H9 (cell line): Measurements from ENCODE around the gene CHGA. TPM values are rescaled to one million over a fixed set of nuclear protein-coding genes. Genes with fewer than 3 reads are reported as not detected.

Experiments
- DNase-seq: peaks from one replicate; pipeline ENCODE4 v3.0.0-alpha.2; 2017
- H2AFZ ChIP-seq: one replicate; pipeline ENCODE4 v1.6.1; 2013; ENCODE audit warnings: mild to moderate bottlenecking, low read length, control low read depth, moderate library complexity
- H2AK5ac ChIP-seq: 2 replicates; pipeline ENCODE4 v1.6.1; 2013; ENCODE audit warnings: low read length, control low read depth, mixed read lengths; ENCODE audit not compliant: insufficient read length
- H2BK120ac ChIP-seq: one replicate; pipeline ENCODE4 v1.6.1; 2013; ENCODE audit warnings: low read depth, mild to moderate bottlenecking, low read length, control low read depth, inconsistent platforms; ENCODE audit not compliant: poor library complexity, severe bottlenecking
- H2BK12ac ChIP-seq: 2 replicates; pipeline ENCODE4 v1.6.1; 2013; ENCODE audit warnings: low read length, control low read depth, mixed read lengths, low read depth; ENCODE audit not compliant: insufficient read length
- H2BK15ac ChIP-seq: 2 replicates; pipeline ENCODE4 v1.6.1; 2013; ENCODE audit warnings: low read depth, low read length, control low read depth
- H2BK20ac ChIP-seq: one replicate; pipeline ENCODE4 v1.6.1; 2013; ENCODE audit warnings: low read depth, mild to moderate bottlenecking, low read length, control low read depth, inconsistent platforms; ENCODE audit not compliant: poor library complexity, severe bottlenecking
- H2BK5ac ChIP-seq: 2 replicates; pipeline ENCODE4 v1.6.1; 2013; ENCODE audit warnings: low read length, control low read depth, mixed read lengths; ENCODE audit not compliant: insufficient read length
- H3K14ac ChIP-seq: 2 replicates; pipeline ENCODE4 v1.6.1; 2013; ENCODE audit warnings: low read length, control low read depth; ENCODE audit not compliant: insufficient read depth
- H3K18ac ChIP-seq: 2 replicates; pipeline ENCODE4 v1.6.1; 2013; ENCODE audit warnings: low read depth, mild to moderate bottlenecking, mixed read lengths, low read length, control low read depth; ENCODE audit not compliant: insufficient read length
- H3K23ac ChIP-seq: 2 replicates; pipeline ENCODE4 v1.6.1; 2013; ENCODE audit warnings: low read length, control low read depth, mixed read lengths, low read depth; ENCODE audit not compliant: insufficient read length
- H3K23me2 ChIP-seq: 2 replicates; pipeline ENCODE4 v1.6.1; 2013; ENCODE audit warnings: low read depth, mild to moderate bottlenecking, mixed read lengths, low read length, control low read depth; ENCODE audit not compliant: insufficient read length, poor library complexity, severe bottlenecking
- H3K27ac ChIP-seq: 2 replicates; pipeline ENCODE4 v1.5.1; 2013; ENCODE audit warnings: low read length, control low read depth, mixed read lengths, low read depth; ENCODE audit not compliant: insufficient read length
- H3K27me3 ChIP-seq: 2 replicates; pipeline ENCODE4 v1.6.1; 2013; ENCODE audit warnings: low read length, control low read depth, inconsistent platforms; ENCODE audit not compliant: insufficient read depth
- H3K4ac ChIP-seq: 2 replicates; pipeline ENCODE4 v1.6.1; 2013; ENCODE audit warnings: low read depth, mild to moderate bottlenecking, control low read depth, inconsistent platforms, low read length, moderate library complexity
- H3K4me1 ChIP-seq: 2 replicates; pipeline ENCODE4 v1.6.1; 2013; ENCODE audit warnings: low read length, control low read depth, inconsistent platforms; ENCODE audit not compliant: insufficient read depth
- H3K4me2 ChIP-seq: 2 replicates; pipeline ENCODE4 v1.6.1; 2013; ENCODE audit warnings: low read length, control low read depth, mixed read lengths; ENCODE audit not compliant: insufficient read length, insufficient read depth
- H3K56ac ChIP-seq: 2 replicates; pipeline ENCODE4 v1.6.1; 2013; ENCODE audit warnings: low read depth, mild to moderate bottlenecking, mixed read lengths, low read length, control low read depth; ENCODE audit not compliant: insufficient read length
- H3K79me1 ChIP-seq: 2 replicates; pipeline ENCODE4 v1.6.1; 2013; ENCODE audit warnings: low read depth, mild to moderate bottlenecking, moderate library complexity, low read length, control low read depth, inconsistent platforms; ENCODE audit not compliant: insufficient read depth, poor library complexity, severe bottlenecking
- H3K79me2 ChIP-seq: 2 replicates; pipeline ENCODE4 v1.6.1; 2013; ENCODE audit warnings: low read length, control low read depth, inconsistent platforms; ENCODE audit not compliant: insufficient read depth
- H3K9ac ChIP-seq: 2 replicates; pipeline ENCODE4 v1.6.1; 2013; ENCODE audit warnings: low read length, control low read depth, mixed read lengths; ENCODE audit not compliant: insufficient read length; ENCODE audit errors: extremely low read depth
- H3K9me3 ChIP-seq: one replicate; pipeline ENCODE4 v1.6.1; 2013; ENCODE audit warnings: low read depth, low read length, inconsistent platforms; ENCODE audit not compliant: control insufficient read depth
- H3T11ph ChIP-seq: one replicate; pipeline ENCODE4 v1.6.1; 2013; ENCODE audit warnings: mild to moderate bottlenecking, low read length, control low read depth, inconsistent platforms
- H4K20me1 ChIP-seq: one replicate; pipeline ENCODE4 v1.6.1; 2013; ENCODE audit not compliant: control insufficient read depth, insufficient read length, insufficient read depth
- H4K5ac ChIP-seq: 2 replicates; pipeline ENCODE4 v1.6.1; 2013; ENCODE audit warnings: low read depth, mild to moderate bottlenecking, mixed read lengths, low read length, control low read depth; ENCODE audit not compliant: insufficient read length
- H4K8ac ChIP-seq: replicated peaks from 2 replicates; pipeline ENCODE4 v1.6.1; 2013; ENCODE audit warnings: low read length, control low read depth, mixed read lengths, low read depth; ENCODE audit not compliant: insufficient read length
- H4K91ac ChIP-seq: 2 replicates; pipeline ENCODE4 v1.6.1; 2013; ENCODE audit warnings: low read depth, mild to moderate bottlenecking, moderate library complexity, mixed read lengths, low read length, control low read depth; ENCODE audit not compliant: insufficient read length
- H3K27ac Mint-ChIP-seq, 3 experiments: 2 replicates in 2 of 3; 3 replicates in 1 of 3; pipeline ENCODE4 v1.8.0; 2020 to 2021; ENCODE audit warnings: mixed read lengths in 3 of 3, mild to moderate bottlenecking in 1 of 3, moderate library complexity in 1 of 3
- H3K27me3 Mint-ChIP-seq: 2 replicates; pipeline ENCODE4 v1.8.0; 2021; ENCODE audit warnings: low read depth, mild to moderate bottlenecking, moderate library complexity, mixed read lengths
- H3K36me3 Mint-ChIP-seq, 3 experiments: 2 replicates in 2 of 3; 3 replicates in 1 of 3; pipeline ENCODE4 v1.8.0; 2020 to 2021; ENCODE audit warnings: low read depth in 3 of 3, mixed read lengths in 3 of 3; ENCODE audit not compliant: insufficient read depth in 1 of 3
- H3K4me1 Mint-ChIP-seq, 2 experiments: 2 replicates each; pipeline ENCODE4 v1.8.0; 2020; ENCODE audit warnings: mixed read lengths in 2 of 2
- H3K4me3 Mint-ChIP-seq, 2 experiments: 2 replicates in 1 of 2; 3 replicates in 1 of 2; pipeline ENCODE4 v1.8.0; 2020 to 2021; ENCODE audit warnings: mild to moderate bottlenecking in 2 of 2, mixed read lengths in 2 of 2, moderate library complexity in 1 of 2
- H3K9me3 Mint-ChIP-seq, 2 experiments: 2 replicates in 1 of 2; 3 replicates in 1 of 2; pipeline ENCODE4 v1.8.0; 2020; ENCODE audit warnings: mild to moderate bottlenecking in 2 of 2, mixed read lengths in 2 of 2, moderate library complexity in 1 of 2
- WGBS: extraction: QIAGEN DNeasy Blood & Tissue Kit; methylation state at CpG from one replicate; pipeline ENCODE4 v1.1.7; 2013; ENCODE audit warnings: missing lambda C conversion rate, low lambda C conversion rate, mixed read lengths; ENCODE audit not compliant: insufficient read length; ENCODE audit errors: extremely low coverage; 5-methylcytosine and 5-hydroxymethylcytosine counted together
- total RNA-seq: library from RNA; stranded (reverse); gene quantifications from 2 replicates; pipeline ENCODE4 v1.2.1, GENCODE V29; 2021
- TF ChIP-seq, protein P1 (sequence below): fragments of 200-600 bp; sonication (generic); conservative IDR thresholded peaks from 3 replicates; pipeline ENCODE4 v1.8.0; 2021; ENCODE audit warnings: antibody characterized with exemption, mild to moderate bottlenecking

The CHGA gene
- total RNA-seq, 1 experiment from 2014 or later, result 6.7 TPM

DNA sequence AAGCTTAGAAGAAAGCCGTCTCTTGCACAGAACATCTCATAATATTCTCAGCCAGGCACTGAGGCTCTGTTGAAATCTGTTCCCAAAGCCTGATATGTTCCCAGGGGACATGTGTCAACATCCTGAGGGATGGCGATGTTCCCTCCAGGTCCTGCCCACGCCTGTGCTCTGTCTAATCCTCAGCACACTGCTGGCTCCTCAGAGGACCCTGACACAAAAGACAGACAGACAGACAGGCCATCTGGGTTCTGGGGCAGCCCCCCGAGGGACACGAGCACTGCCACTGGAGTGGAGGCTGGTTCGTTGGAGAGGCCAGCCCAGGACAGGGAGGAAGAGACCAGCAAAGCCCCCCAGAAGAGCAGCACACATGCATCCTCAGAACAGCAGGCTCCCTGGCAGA is 27.8 kb downstream of the CHGA start:
- no peaks in the 10 kb centered on the region for H3K79me2 ChIP-seq
- H3K9me3 ChIP-seq, result no peaks in the 10 kb centered on the region
- no peak overlapping the region for H4K91ac ChIP-seq
- H2BK15ac ChIP-seq, result no peak overlapping the region
- no peaks in the 10 kb centered on the region for H4K20me1 ChIP-seq
- DNase-seq, result no peak
- H2BK12ac ChIP-seq, result no peak overlapping the region
- no peak overlapping the region for H2AK5ac ChIP-seq
- no peaks in the 10 kb centered on the region for H3K4me1 ChIP-seq
- Mint-ChIP-seq H3K4me3 (no peak overlapping the region), H3K36me3 (peaks cover 17 to 37% (median 31%) of the 10 kb centered on the region in 3 experiments), H3K27ac (no peak overlapping the region), H3K9me3 (no peaks in the 10 kb centered on the region; a peak in 1 of 5 replicates), H3K4me1 (peaks cover 9% of the 10 kb centered on the region in 2 experiments), H3K27me3 (no peaks in the 10 kb centered on the region)
- no peak overlapping the region for H3K23ac ChIP-seq
- H2AFZ ChIP-seq, result no peak overlapping the region
- no peak overlapping the region for H3T11ph ChIP-seq
- no peak overlapping the region for H2BK20ac ChIP-seq
- no CpG with 5 or more reads among the region's 6 CpGs for WGBS
- H3K9ac ChIP-seq, result no peak overlapping the region
- H3K14ac ChIP-seq, result no peak overlapping the region; the same call in 1 of the 2 replicates
- H2BK120ac ChIP-seq, result no peak overlapping the region
- no peaks in the 10 kb centered on the region for H3K23me2 ChIP-seq
- no peaks in the 10 kb centered on the region for H3K79me1 ChIP-seq
- no peak overlapping the region for H3K27ac ChIP-seq
- no peak overlapping the region for H4K5ac ChIP-seq
- H3K4ac ChIP-seq, result no peak overlapping the region
- H4K8ac ChIP-seq, result no peak overlapping the region
- TF ChIP-seq, protein P1, sequence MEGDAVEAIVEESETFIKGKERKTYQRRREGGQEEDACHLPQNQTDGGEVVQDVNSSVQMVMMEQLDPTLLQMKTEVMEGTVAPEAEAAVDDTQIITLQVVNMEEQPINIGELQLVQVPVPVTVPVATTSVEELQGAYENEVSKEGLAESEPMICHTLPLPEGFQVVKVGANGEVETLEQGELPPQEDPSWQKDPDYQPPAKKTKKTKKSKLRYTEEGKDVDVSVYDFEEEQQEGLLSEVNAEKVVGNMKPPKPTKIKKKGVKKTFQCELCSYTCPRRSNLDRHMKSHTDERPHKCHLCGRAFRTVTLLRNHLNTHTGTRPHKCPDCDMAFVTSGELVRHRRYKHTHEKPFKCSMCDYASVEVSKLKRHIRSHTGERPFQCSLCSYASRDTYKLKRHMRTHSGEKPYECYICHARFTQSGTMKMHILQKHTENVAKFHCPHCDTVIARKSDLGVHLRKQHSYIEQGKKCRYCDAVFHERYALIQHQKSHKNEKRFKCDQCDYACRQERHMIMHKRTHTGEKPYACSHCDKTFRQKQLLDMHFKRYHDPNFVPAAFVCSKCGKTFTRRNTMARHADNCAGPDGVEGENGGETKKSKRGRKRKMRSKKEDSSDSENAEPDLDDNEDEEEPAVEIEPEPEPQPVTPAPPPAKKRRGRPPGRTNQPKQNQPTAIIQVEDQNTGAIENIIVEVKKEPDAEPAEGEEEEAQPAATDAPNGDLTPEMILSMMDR, result no peak
- H3K56ac ChIP-seq, result no peak overlapping the region
- no peak overlapping the region for H3K4me2 ChIP-seq
- H2BK5ac ChIP-seq, result no peak overlapping the region
- H3K18ac ChIP-seq, result no peak overlapping the region
- H3K27me3 ChIP-seq, result no peaks in the 10 kb centered on the region
